SKM-1 treated with dmso at 0.1 percent for 144 hours (cell line): Measurements from ENCODE around the gene LDB3.
"Not testable (repeated sequence)": the region's sequence is repeated elsewhere in the genome, so short reads cannot be mapped to it uniquely, and the experiment has no call there.

Experiments
- DNase-seq: peaks from one replicate; lab custom pipeline; 2025; ENCODE audit not compliant: unreplicated experiment; lab: John Stamatoyannopoulos, UW

The LDB3 gene, protein sequence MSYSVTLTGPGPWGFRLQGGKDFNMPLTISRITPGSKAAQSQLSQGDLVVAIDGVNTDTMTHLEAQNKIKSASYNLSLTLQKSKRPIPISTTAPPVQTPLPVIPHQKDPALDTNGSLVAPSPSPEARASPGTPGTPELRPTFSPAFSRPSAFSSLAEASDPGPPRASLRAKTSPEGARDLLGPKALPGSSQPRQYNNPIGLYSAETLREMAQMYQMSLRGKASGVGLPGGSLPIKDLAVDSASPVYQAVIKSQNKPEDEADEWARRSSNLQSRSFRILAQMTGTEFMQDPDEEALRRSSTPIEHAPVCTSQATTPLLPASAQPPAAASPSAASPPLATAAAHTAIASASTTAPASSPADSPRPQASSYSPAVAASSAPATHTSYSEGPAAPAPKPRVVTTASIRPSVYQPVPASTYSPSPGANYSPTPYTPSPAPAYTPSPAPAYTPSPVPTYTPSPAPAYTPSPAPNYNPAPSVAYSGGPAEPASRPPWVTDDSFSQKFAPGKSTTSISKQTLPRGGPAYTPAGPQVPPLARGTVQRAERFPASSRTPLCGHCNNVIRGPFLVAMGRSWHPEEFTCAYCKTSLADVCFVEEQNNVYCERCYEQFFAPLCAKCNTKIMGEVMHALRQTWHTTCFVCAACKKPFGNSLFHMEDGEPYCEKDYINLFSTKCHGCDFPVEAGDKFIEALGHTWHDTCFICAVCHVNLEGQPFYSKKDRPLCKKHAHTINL

DNA sequence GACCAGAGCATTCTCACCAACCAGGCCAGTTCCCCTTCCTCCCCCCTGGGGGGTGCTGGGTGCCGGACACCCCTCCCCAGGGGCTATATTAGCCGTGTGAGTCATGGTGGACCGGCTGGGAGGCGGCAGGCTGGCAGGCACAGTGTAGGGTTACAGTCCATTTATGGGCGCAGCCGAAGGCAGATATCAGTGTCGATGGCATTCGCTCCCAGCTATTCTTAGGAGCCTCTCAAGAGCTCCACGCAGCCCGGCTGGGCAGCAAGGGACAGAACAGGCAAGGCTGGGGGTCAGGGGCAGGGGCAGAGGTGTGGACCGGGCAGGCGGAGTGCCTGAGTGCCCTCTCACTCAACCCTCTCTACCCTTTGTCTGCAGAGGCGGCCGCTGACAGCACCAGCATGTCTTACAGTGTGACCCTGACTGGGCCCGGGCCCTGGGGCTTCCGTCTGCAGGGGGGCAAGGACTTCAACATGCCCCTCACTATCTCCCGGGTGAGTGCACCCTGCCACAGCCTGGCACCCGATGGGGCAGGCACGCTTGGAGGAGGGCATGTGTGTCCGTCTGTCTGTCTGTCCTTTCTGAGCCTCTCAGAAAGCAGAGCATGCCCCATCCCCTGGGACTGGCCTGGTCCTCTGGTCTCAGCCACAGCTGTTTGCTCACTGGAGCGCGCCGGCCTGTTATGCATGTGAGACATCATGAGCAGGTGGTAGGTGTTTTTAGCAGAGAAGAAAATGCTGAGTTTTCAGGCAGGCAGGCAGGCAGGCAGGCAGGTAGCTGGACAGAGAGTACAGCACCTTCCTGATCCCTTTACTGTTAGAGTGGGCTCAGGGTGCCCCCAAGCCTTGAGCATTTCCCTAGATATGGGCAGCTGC is at the start of gene LDB3:
TSS of gene LDB3 (plus strand) at position 215 of the 869 bp plus-strand sequence. CDS start at position 396, 181 bp downstream.
- no peak for DNase-seq

DNA sequence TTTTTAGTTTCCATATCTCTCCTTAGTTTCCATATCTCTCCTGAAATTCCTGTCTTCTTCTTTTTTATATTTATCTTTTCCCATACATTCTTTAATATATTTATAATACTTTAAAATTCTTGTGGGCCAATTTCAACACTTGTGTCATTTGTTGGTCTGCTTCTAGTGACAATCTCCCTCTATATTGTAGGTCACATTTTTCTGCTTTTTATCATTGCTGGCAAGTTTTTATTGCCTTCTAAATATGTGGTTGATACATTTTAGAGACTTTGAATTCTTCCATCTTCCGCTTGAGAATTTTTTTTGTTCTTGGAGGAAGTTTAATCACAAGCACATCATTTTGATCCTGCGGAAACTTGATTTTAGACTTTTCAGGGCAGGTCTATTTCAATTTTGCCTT is 40.0 kb upstream of the LDB3 start:
- no peak for DNase-seq

DNA sequence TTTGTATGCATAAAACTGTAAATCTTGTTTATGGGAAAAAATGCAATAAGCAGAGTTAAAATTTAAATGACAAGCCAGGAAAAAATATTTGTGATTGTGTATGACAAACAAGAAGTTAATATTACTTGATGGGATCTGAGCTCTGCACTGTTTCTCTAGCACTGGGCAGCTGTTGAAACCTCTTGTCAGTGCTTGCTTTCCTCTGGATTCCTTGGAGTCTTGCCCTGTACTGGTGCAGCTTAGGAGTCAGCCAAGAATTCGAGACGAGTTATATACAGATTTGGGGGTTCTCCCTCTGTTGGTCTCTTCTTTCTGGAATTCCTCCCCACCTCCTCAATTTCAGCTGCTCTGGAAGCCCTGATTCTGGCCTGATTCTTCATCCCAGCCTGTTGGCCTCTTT is 38.2 kb upstream of the LDB3 start:
- DNase-seq = no peak

DNA sequence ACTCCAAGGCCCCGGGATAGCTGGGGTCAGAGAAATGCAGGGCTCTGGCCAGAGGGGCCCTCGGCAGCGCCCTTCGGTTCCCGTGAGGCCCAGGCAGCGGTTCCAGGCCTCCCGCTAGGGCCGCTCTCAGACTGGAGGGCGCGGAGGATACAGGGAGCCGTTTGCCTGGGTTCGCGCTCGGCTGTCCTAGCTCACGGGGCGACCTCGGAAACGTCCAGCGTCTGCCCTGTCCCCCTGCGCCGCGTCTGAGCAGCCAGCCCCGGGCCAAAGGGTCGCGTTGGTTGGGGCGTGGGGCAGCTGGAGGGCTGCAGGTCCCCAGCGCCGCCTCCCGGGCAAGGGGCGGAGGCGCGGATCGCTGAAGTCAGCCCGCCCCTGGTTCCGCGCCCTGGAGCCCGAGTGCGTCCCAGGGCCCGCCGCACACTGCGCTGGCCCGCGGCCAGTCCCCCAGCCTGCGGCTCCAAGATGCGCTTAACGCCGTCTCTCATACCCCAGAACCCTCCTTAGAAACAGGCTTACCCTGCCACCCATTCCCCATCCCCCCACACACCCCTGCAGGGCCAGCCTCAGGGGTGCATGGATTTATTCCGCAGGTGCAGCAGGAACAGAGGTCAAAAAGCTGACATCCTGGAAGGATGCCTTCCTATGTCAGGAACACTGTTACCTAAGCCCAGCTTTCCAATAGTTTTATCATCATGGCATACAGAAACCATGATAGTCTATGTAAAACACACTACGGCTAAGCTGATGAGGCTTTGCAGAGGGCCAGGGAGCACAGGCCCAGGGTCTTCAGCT is 36.1 kb upstream of the LDB3 start:
- no peak for DNase-seq

DNA sequence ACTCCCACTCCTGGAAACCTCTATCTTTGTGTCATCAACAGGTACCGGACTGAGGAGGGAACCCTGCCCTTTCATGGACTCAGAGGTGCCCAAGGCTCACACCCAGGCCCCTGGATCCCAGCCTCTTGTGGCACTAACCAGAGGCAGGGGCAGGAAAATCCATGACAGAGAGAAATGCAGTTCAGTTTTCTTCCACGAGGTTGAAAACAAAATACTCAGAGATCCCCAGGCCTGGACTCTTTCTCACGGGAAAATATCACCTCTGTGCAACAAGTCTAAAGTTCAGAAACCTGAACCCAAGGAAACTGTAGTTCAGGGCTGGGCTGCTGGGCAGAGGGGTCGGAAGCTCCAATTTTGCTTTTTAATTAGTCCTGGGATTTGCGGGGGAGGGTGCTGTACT is 35.4 kb upstream of the LDB3 start:
- no peak for DNase-seq

DNA sequence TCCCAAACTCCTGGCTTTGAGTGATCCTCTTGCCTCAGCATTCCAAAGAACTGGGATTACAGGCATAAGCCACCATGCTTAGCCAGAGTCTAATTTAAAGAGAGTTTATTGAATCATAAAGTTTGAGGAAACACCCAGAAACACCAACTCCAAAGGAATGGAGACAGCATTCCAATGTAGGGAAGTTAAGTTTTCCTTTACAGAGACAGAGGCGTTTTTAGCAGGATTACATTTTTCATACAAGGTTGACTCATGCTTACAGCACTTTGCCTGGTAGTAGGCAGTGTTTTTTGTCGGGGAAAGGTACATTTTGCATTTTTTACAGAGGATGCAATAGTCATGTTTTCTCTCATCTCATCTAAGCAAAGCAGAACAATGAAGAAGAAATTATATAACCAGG is 32.9 kb upstream of the LDB3 start:
- DNase-seq = no peak

DNA sequence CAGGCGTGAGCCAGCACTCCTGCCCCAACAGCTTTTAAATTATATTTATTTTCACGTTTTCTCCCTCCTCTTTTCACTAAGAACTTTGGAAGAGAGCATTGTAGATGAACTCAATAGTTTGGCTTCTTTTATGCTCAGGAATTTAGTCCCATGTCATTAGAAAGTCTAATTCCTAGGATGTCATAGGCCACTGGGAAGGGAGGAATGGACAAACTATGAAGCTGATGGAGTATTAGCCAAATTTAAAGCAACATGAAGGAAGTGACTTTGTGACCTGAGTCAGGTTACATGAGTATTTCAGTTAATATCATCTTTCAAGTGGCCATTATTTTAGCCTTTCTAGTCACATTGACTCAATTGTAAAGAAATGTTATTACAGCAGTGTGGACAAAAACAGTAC is 32.0 kb upstream of the LDB3 start:
- DNase-seq = no peak

DNA sequence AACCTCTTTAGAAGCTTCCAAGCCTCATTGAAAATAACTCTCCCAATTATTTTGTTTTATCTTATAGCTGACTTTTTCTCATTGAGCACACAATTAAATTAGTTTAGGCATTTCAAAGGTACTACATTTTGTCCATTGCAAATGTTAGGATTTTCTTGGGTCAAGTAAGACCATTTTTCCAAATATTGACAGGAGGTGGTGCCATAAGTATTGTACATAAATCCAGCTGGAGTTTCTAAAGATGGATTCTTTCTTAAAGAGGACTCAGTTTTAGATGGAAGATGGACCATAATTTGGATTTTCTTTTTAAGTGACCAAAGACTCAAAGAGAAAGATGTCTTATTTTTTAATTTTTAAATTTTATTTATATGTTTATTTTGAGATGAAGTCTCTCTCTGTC is 26.3 kb upstream of the LDB3 start:
- DNase-seq = no peak

DNA sequence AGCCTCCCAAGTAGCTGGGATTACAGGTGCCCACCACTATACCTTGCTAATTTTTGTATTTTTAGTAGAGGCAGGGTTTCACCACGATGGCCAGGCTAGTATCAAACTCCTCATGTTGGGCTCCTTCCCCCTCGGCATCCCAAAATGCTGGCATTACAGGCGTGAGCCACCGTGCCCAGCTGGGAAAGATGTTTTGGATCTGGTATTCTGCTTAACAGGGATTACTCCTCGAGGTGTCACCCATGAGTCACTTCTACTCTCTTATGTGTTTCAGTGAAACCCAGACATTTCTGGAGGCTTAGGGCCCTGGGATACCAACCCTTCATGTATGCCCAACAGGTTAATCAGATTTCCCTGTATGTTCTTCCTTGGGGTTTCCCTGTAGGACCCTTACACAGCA is 25.8 kb upstream of the LDB3 start:
- no peak for DNase-seq

DNA sequence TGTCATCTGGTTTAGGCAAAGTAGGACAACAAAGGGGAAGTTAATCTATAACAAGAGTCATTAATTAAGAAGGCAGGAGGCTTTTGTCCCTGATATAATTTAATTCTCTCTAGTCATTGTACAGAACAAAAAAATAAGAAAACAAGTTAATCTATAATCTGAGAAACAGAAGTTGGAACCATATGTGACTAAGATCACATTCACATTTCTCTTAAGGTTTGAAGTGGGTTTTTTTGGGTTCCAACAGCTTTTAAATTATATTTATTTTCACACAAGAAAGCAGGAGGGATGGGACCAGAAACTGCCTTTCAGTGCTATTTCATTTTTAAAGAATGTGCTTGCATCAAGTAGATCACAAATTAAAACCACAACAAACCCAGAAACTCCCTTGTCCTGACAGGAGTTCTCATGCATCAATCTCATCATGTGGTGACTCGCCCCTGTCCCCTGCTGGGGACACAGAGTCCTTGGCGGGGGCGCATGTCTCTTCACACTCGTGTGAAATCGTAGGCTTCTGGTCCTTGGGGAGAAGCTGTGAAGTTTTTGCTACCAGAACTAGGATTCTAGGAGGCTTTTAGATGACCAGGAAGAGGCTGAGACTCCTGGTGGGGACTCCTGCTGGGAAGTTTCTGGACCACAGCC is 24.0 kb upstream of the LDB3 start:
- no peak for DNase-seq

DNA sequence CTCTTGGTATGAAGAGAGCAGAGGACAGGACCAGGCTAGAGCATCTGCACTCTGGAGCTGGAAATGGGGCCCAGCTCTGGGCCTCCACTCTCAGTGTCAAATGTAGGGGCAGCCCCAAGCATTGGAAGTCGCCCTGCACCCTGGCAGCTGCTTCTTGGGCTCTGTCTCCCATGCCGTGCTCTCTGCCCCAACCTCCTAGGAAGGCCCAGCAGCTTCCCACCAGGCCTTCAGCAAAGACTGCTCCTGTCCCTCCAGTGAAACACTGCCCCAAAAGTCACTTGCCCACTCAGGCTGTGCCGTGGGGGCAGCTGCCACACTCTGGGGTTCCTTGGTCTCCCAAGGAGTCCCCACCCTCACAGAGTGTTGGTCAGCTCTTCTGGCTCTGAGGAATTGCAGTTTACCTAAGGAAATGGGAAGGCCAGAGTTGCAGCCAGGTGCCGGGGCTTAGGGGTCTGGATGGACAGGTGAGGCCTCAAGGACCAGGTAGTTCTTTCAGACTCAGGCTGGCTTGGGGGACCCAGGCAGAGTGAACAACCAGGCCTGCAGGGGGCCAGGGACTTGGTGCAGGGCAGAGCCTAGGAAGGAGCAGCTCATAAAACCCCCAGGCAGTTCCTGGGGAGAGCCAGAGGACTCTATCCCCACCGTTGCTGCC is 23.4 kb upstream of the LDB3 start:
- no peak for DNase-seq

DNA sequence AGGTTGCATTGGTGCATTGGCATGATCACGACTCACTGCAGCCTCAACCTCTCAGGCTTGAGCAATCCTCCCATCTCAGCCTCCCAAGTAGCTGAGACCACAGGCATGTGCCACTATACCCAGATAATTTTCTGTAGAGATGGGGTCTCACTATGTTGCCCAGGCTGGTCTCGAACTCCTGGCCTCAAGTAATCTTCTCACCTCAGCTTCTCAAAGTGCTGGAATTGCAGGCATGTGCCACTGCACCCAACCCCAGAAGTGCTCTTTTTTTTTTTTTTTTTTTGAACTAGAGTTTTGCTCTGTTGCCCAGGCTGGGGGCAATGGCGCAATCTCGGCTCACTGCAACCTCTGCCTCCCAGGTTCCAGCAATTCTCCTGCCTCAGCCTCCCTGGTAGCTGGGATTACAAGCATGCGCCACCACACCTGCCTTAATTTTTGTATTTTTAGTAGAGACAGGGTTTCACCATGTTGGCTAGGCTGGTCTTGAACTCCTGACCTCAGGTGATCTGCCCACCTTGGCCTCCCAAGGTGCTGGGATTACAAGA is 22.6 kb upstream of the LDB3 start:
- not testable (repeated sequence) for DNase-seq

DNA sequence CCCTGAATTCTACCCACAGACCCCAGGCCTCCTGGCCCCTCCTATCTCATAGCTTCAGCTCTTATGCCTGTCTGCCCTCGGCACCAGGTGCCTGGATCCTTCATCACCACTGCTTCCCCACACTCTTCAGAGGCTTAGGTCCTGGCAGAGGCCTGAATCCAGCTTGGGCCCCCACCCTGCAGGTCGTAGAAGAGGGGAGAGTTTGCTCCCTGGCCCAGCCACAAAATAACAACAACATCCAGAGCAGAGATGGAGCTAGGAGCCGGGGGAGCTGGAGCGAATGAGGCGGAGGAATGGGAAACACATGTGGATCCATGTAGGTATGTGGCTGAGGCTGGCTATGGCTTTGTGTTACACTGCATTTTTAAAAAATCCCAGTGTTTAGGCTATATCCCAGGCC is 21.8 kb upstream of the LDB3 start:
- DNase-seq = no peak

DNA sequence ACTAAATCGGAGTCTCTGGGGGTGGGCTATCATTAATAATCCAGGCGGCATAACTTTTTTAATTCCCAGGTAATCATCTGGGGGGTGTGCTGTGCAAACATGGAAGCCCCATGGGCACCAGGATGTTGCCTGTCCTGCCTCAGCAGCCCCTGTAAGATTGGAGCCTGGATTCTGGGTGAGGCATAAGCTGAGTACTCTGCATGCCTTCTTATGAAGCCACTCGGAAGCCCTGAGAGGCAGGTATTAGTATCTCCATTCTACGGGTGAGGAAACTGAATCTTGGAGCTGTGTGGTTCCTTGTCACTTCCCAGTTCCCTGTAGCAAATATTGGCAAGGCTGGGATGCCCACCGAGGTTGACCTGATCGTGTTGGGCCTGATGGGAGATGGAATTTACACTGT is 21.4 kb upstream of the LDB3 start:
- DNase-seq = no peak

DNA sequence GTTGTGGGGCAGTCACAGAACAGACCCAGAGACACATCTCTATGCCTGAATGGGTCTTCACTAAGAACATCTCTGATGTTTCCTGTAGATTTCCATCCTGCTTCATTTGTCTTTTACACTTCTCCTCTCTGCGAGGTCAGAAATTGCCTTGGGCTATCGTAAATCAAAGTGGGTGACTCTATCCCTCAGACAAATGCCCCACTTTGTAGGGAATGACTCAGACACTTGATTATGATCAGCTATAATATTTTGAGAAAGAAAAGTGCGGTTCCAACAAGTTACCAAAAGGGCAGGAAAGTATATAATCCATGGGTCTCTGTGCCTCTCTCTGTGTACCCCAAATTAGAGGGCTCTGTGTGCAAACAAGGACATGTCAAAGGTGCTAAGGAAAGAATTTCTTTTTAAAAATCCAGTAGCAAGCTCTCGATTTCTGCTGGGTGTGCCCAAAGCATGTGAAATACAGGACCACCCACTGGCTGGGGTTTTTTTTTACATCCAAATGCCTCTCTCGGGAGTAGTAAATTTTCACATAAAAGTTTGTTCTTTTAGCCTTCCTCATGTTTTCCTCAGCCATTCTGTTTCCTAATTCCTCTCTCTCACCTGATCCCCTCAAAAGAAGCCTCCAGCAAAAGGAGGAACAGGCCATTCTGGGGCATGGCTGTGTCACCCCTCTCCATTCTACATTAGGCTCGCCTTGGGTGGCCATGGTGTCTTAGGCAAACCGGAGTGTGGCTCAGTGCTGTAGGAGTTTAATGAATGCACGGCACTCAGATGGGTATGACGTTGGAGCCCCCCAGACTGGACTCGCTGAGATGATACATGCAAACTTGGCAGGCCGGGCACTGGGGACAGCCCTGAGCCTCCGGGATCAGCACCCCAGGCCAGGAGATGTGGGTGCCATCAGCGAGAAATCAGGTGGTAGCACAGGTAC is 20.3 kb upstream of the LDB3 start:
- DNase-seq = no peak

DNA sequence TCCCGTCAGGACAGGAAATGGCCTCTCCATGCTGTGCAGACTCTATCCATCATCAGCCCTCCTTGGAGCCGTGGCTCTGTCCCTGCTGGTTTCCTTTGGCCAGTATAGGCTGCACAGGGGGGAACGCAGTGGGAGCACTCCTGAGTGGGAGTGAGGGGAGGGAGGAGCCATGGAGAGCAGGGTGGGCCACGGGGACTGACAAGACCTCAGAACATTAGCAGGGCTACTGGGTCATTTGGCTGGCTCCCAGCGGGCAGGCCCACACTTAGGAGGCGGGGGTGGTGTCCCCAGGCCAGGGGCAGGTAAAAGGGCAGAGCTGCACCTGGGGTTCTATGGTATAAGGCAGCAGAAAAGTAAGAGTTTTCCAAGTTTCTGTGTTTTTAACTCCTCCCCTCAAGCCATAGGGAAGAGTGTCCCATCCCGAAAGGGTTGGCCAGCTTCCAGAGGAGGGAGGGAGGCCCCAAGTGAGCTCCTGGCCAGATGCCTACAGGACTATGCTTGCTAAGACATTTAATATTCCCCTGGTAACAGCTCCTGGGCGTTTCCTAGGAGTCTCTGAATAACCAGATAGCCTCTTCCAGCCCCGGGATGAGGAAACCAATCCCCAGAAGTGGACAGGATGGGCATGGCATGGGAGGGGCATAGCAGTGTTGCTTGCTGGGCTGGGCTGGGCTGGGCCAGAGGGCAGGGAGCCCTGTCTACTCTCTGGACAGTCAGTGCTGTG is 19.4 kb upstream of the LDB3 start:
- no peak for DNase-seq

DNA sequence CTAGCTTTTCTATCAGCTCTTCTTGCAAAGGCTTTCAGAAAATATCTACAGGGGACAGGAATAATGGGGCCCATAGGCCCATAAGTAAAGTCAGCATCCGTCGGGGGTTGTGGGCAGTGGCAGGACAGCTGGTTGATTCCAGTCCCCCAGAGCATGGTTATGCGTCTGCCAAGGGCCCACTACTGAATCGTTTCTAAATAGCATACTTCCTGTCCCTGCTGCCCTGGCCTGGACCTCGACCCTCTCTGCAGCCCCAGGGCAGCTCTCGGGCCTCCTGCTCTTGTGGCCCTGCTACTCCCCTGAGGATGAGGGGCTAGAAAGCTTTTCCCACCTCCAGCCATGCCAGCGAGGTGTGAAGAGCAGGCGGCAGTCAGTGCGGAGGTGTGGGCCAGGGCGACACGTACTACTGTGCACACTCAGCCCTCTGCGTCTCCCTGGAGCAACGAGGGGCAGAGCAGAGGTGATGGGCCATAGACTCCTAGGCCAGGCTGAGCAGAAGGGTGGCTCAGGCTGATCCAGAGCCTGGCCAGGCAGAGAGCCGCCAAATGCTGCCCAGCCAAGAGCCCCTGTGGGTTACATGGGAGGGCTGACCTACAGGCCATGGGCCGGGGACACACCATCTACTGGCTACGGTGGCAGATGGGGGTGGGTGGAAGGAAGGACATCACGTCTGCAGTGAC is 18.7 kb upstream of the LDB3 start:
- DNase-seq = no peak
